Tibial artery (tissue), 4 donors: ENCODE results near the gene HYCC1.
A peak's percentile ranks its signal among the peaks of the same experiment; 100 is the strongest.
"Not testable (repeated sequence)": the region's sequence is repeated elsewhere in the genome, so short reads cannot be mapped to it uniquely, and the experiment has no call there.

Experiments used
- DNase-seq, 2 donors: peaks; one replicate each; pipeline ENCODE4 v3.0.0-alpha.2; 2019
- H3K27ac ChIP-seq, 2 donors: fragments of 200-600 bp; sonication (generic) in 1 of 2; 1 replicate in 1 of 2; 2 replicates in 1 of 2; pipeline ENCODE4 v1.5.1; 2018 to 2019; ENCODE audit warnings: mild to moderate bottlenecking in 1 of 2
- H3K27me3 ChIP-seq, 2 donors: fragments of 200-600 bp; sonication (generic) in 1 of 2; one replicate each; pipeline versions ENCODE4 v1.5.1 to v1.6.0; 2016 to 2019
- H3K36me3 ChIP-seq, 3 donors: fragments of 200-600 bp; sonication (generic) in 2 of 3; one replicate each; pipeline ENCODE4 v1.5.1; 2016 to 2019; ENCODE audit warnings: mild to moderate bottlenecking in 2 of 3
- H3K4me1 ChIP-seq, 4 donors: fragments of 200-600 bp; sonication (generic) in 2 of 4; 1 replicate in 3 of 4; 2 replicates in 1 of 4; pipeline ENCODE4 v1.5.1; 2016 to 2019
- H3K4me3 ChIP-seq, 2 donors: fragments of 200-600 bp; sonication (generic) in 1 of 2; 1 replicate in 1 of 2; 2 replicates in 1 of 2; pipeline ENCODE4 v1.5.1; 2018 to 2019; ENCODE audit warnings: mild to moderate bottlenecking in 2 of 2
- H3K9me3 ChIP-seq, 3 donors: fragments of 200-600 bp; sonication (generic) in 1 of 3; one replicate each; pipeline ENCODE4 v1.5.1; 2016 to 2019
- intact Hi-C: fragments of 100-400 bp; cut with DNase I; formaldehyde crosslinking; loops from one replicate; pipeline ENCODE4 v1.15.0; 2023; ENCODE audit warnings: low total_unique reads
- TF ChIP-seq, protein P1 (sequence below), 2 experiments: fragments of 200-600 bp in 1 of 2; fragments of 450-650 bp in 1 of 2; IDR thresholded peaks; one replicate each; pipeline ENCODE4 v1.5.1; 2017 to 2019; ENCODE audit warnings: antibody characterized with exemption in 2 of 2, mild to moderate bottlenecking in 1 of 2, moderate library complexity in 1 of 2

HYCC1 gene

DNA sequence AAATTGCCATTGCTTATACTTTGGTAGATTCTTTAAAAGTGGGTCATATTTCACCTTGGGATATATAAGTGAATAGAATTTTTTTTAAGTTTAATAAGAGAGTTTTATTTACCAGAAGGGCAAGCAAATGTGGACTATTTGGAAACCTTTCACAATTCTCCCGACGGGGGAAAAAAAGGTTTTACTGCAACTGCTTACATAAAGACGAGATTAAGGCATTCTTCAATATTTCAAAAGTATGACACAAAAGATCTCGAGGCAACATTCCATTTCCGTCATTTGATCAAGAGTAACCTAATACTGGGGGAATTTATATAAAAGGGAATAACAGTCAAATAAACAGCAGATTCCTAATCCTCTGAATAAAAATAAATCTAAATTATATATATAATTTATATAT lies 28.5 kb downstream of the HYCC1 start:
- intact Hi-C loops = no loop called here
- Histone ChIP-seq H3K4me3 (no peak overlapping the region), H3K36me3 (no peaks in the 10 kb centered on the region), H3K27me3 (no peaks in the 10 kb centered on the region), H3K9me3 (no peaks in the 10 kb centered on the region), H3K4me1 (peaks cover 0 to 6% (median 0%) of the 10 kb centered on the region in 4 donors), H3K27ac (no peak overlapping the region)
- TF ChIP-seq, protein P1, sequence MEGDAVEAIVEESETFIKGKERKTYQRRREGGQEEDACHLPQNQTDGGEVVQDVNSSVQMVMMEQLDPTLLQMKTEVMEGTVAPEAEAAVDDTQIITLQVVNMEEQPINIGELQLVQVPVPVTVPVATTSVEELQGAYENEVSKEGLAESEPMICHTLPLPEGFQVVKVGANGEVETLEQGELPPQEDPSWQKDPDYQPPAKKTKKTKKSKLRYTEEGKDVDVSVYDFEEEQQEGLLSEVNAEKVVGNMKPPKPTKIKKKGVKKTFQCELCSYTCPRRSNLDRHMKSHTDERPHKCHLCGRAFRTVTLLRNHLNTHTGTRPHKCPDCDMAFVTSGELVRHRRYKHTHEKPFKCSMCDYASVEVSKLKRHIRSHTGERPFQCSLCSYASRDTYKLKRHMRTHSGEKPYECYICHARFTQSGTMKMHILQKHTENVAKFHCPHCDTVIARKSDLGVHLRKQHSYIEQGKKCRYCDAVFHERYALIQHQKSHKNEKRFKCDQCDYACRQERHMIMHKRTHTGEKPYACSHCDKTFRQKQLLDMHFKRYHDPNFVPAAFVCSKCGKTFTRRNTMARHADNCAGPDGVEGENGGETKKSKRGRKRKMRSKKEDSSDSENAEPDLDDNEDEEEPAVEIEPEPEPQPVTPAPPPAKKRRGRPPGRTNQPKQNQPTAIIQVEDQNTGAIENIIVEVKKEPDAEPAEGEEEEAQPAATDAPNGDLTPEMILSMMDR (IDR thresholded peaks at IDR 0.05) = no peak
- DNase-seq = no peak

- Histone ChIP-seq H3K27me3 (no peaks in the 10 kb centered on the region), H3K9me3 (no peaks in the 10 kb centered on the region), H3K27ac (no peak overlapping the region), H3K4me1 (peaks cover 0 to 16% (median 0%) of the 10 kb centered on the region in 4 donors), H3K36me3 (no peaks in the 10 kb centered on the region), H3K4me3 (no peak overlapping the region)
- TF ChIP-seq, protein P1 (IDR thresholded peaks at IDR 0.05) = no peak
- DNase-seq = no peak
- intact Hi-C loops = no loop called here
Observed at GRCh38 chr7:22983257-22983855, 30.6 kb downstream of the HYCC1 start.

DNA sequence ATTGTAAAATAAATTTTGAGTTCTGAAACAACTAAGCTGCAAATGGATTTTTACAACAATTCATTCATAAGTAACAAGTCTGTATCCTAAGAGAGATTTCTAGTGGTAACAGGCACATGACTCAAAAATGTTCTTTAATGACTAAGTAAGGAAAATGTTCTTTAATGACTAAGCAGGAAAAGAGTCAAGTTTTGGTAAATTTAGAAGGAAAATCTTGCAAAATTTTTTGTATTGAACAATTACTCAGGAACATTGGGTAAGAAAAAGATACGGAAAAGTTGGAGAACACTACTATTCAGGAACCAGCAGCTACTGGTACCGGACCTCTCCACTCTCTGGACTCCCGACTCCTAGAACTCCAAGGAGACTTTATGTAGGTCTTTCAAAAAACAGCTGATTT lies 33.5 kb downstream of the HYCC1 start:
- H3K36me3 ChIP-seq = peaks cover 5 to 22% (median 7%) of the 10 kb centered on the region in 3 donors
- H3K9me3 ChIP-seq = no peaks in the 10 kb centered on the region
- no peaks in the 10 kb centered on the region for H3K27me3 ChIP-seq
- H3K4me3 ChIP-seq = no peak overlapping the region
- peaks cover 0 to 21% (median 0%) of the 10 kb centered on the region in 4 donors for H3K4me1 ChIP-seq
- H3K27ac ChIP-seq = peak overlapping the region in 1 of 2 donors; percentile 38
- DNase-seq = no peak
- intact Hi-C loops = no loop called here
- TF ChIP-seq, protein P1 (IDR thresholded peaks at IDR 0.05) = no peak

GRCh38 chr7:22979861-22980260 lies 34.1 kb downstream of the HYCC1 start:
- no peak for DNase-seq
- Histone ChIP-seq H3K27ac (no peak overlapping the region), H3K27me3 (no peaks in the 10 kb centered on the region), H3K4me1 (peaks cover 0 to 21% (median 0%) of the 10 kb centered on the region in 4 donors), H3K4me3 (no peak overlapping the region), H3K9me3 (no peaks in the 10 kb centered on the region), H3K36me3 (peaks cover 5 to 24% (median 8%) of the 10 kb centered on the region in 3 donors)
- TF ChIP-seq, protein P1 (IDR thresholded peaks at IDR 0.05) = no peak
- intact Hi-C loops = no loop called here

GRCh38 chr7:22979251-22979650 lies 34.7 kb downstream of the HYCC1 start:
- Histone ChIP-seq H3K4me1 (peaks cover 0 to 21% (median 0%) of the 10 kb centered on the region in 4 donors), H3K9me3 (no peaks in the 10 kb centered on the region), H3K4me3 (no peak overlapping the region), H3K27ac (no peak overlapping the region), H3K27me3 (no peaks in the 10 kb centered on the region), H3K36me3 (peaks cover 5 to 27% (median 8%) of the 10 kb centered on the region in 3 donors)
- no peak for DNase-seq
- TF ChIP-seq, protein P1 (IDR thresholded peaks at IDR 0.05) = no peak
- intact Hi-C loops = no loop called here

GRCh38 chr7:22974636-22975035 lies 39.3 kb downstream of the HYCC1 start:
- DNase-seq, H3K9me3 ChIP-seq, H3K4me3 ChIP-seq, H3K27me3 ChIP-seq, H3K27ac ChIP-seq, intact Hi-C loops, H3K4me1 ChIP-seq: not testable (repeated sequence)
- H3K36me3 ChIP-seq = peaks cover 14 to 38% (median 18%) of the 10 kb centered on the region in 3 donors
